HEK293 (cell line): ENCODE results near the gene COL4A3.

ENCODE experiments used
- CTCF ChIA-PET: fragments of 350-600 bp; formaldehyde crosslinking; extraction: SDS; loops from one replicate; lab custom pipeline; 2021; ENCODE audit warnings: antibody characterized with exemption; lab: Yijun Ruan, JAX
- POLR2A ChIA-PET: fragments of 300-600 bp; formaldehyde crosslinking; extraction: SDS; loops from one replicate; lab custom pipeline; 2020; ENCODE audit warnings: antibody characterized with exemption, inconsistent platforms; lab: Yijun Ruan, JAX
- H3K27ac ChIP-seq: fragments of 200-500 bp; sonication (Bioruptor generic); 2 replicates; pipeline ENCODE4 v1.5.1; 2014; ENCODE audit warnings: low read depth, low read length, control low read depth, inconsistent platforms; ENCODE audit errors: extremely low read depth
- H3K36me3 ChIP-seq, 2 experiments: fragments of 200-500 bp in 1 of 2; sonication (Bioruptor generic) in 1 of 2; 1 replicate in 1 of 2; 2 replicates in 1 of 2; pipeline ENCODE4 v1.5.1; 2014 to 2017; ENCODE audit warnings: inconsistent platforms in 2 of 2, low read length in 2 of 2; ENCODE audit not compliant: control insufficient read depth in 2 of 2, insufficient read depth in 1 of 2
- H3K4me1 ChIP-seq: fragments of 200-500 bp; sonication (Bioruptor generic); 2 replicates; pipeline ENCODE4 v1.5.1; 2014; ENCODE audit warnings: mild to moderate bottlenecking, low read length, inconsistent platforms; ENCODE audit not compliant: control insufficient read depth, insufficient read depth
- H3K4me3 ChIP-seq: 2 replicates; pipeline ENCODE4 v1.5.1; 2011; ENCODE audit warnings: low read depth, mild to moderate bottlenecking, control low read depth, low read length, moderate library complexity
- H3K9me3 ChIP-seq: fragments of 200-500 bp; sonication (Bioruptor generic); 2 replicates; pipeline ENCODE4 v1.5.1; 2014; ENCODE audit warnings: low read depth, low read length, inconsistent platforms; ENCODE audit not compliant: control insufficient read depth, insufficient read depth
- CTCF ChIP-seq: fragments of 450-650 bp; formaldehyde crosslinking; IDR thresholded peaks from 2 replicates; pipeline ENCODE4 v1.5.1; 2016; ENCODE audit warnings: missing biosample characterization, missing genetic modification characterization
- EGR2 ChIP-seq: fragments of 450-650 bp; formaldehyde crosslinking; IDR thresholded peaks from 2 replicates; pipeline ENCODE4 v1.5.1; 2016; ENCODE audit warnings: low read depth, missing biosample characterization, missing genetic modification characterization
- KLF9 ChIP-seq: fragments of 450-650 bp; formaldehyde crosslinking; IDR thresholded peaks from 2 replicates; pipeline ENCODE4 v1.5.1; 2016; ENCODE audit warnings: missing biosample characterization, missing genetic modification characterization, low read depth
- MZF1 ChIP-seq: fragments of 450-650 bp; formaldehyde crosslinking; IDR thresholded peaks from 2 replicates; pipeline ENCODE4 v1.5.1; 2017; ENCODE audit warnings: missing biosample characterization, missing genetic modification characterization, borderline replicate concordance
- PRDM4 ChIP-seq: fragments of 450-650 bp; formaldehyde crosslinking; IDR thresholded peaks from 2 replicates; pipeline ENCODE4 v1.5.1; 2017; ENCODE audit warnings: missing biosample characterization, missing genetic modification characterization
- SP2 ChIP-seq: fragments of 450-650 bp; formaldehyde crosslinking; IDR thresholded peaks from 2 replicates; pipeline ENCODE4 v1.5.1; 2016; ENCODE audit warnings: missing biosample characterization, missing genetic modification characterization
- YY1 ChIP-seq: fragments of 450-650 bp; formaldehyde crosslinking; IDR thresholded peaks from 2 replicates; pipeline ENCODE4 v1.5.1; 2018; ENCODE audit warnings: missing biosample characterization, missing genetic modification characterization
- ZBTB7A ChIP-seq: fragments of 450-650 bp; formaldehyde crosslinking; IDR thresholded peaks from 2 replicates; pipeline ENCODE4 v1.5.1; 2016; ENCODE audit warnings: low read depth, missing biosample characterization, missing genetic modification characterization
- ZFP3 ChIP-seq: fragments of 450-650 bp; formaldehyde crosslinking; IDR thresholded peaks from 2 replicates; pipeline ENCODE4 v1.5.1; 2016; ENCODE audit warnings: low read depth, missing biosample characterization, missing genetic modification characterization
- ZNF155 ChIP-seq: fragments of 450-650 bp; formaldehyde crosslinking; IDR thresholded peaks from 2 replicates; pipeline ENCODE4 v1.5.1; 2016; ENCODE audit warnings: missing biosample characterization, missing genetic modification characterization
- ZNF169 ChIP-seq: fragments of 450-650 bp; formaldehyde crosslinking; IDR thresholded peaks from 2 replicates; pipeline ENCODE4 v1.5.1; 2016; ENCODE audit warnings: missing biosample characterization, missing genetic modification characterization
- ZNF239 ChIP-seq: fragments of 450-650 bp; formaldehyde crosslinking; IDR thresholded peaks from 2 replicates; pipeline ENCODE4 v1.5.1; 2016; ENCODE audit warnings: missing biosample characterization, missing genetic modification characterization
- ZNF324 ChIP-seq: fragments of 450-650 bp; formaldehyde crosslinking; IDR thresholded peaks from 2 replicates; pipeline ENCODE4 v1.5.1; 2016; ENCODE audit warnings: missing biosample characterization, missing genetic modification characterization
- ZNF362 ChIP-seq: fragments of 450-650 bp; formaldehyde crosslinking; IDR thresholded peaks from 2 replicates; pipeline ENCODE4 v1.5.1; 2016; ENCODE audit warnings: missing biosample characterization, missing genetic modification characterization
- ZNF416 ChIP-seq: fragments of 450-650 bp; formaldehyde crosslinking; IDR thresholded peaks from 2 replicates; pipeline ENCODE4 v1.5.1; 2016; ENCODE audit warnings: missing biosample characterization, missing genetic modification characterization
- ZNF423 ChIP-seq: fragments of 450-650 bp; formaldehyde crosslinking; IDR thresholded peaks from 2 replicates; pipeline ENCODE4 v1.5.1; 2016; ENCODE audit warnings: missing biosample characterization, missing genetic modification characterization
- ZNF510 ChIP-seq: fragments of 450-650 bp; formaldehyde crosslinking; IDR thresholded peaks from 2 replicates; pipeline ENCODE4 v1.5.1; 2018; ENCODE audit warnings: mild to moderate bottlenecking, missing genetic modification characterization, missing biosample characterization; ENCODE audit not compliant: insufficient replicate concordance
- ZNF529 ChIP-seq: fragments of 450-650 bp; formaldehyde crosslinking; IDR thresholded peaks from 2 replicates; pipeline ENCODE4 v1.5.1; 2017; ENCODE audit warnings: missing genetic modification characterization, missing biosample characterization; ENCODE audit not compliant: insufficient replicate concordance
- ZNF629 ChIP-seq: fragments of 450-650 bp; formaldehyde crosslinking; IDR thresholded peaks from 2 replicates; pipeline ENCODE4 v1.5.1; 2017; ENCODE audit warnings: missing biosample characterization, missing genetic modification characterization
- ZNF768 ChIP-seq: fragments of 450-650 bp; formaldehyde crosslinking; IDR thresholded peaks from 2 replicates; pipeline ENCODE4 v1.5.1; 2018; ENCODE audit warnings: missing biosample characterization, mild to moderate bottlenecking, missing genetic modification characterization
- ZSCAN18 ChIP-seq: fragments of 450-650 bp; formaldehyde crosslinking; IDR thresholded peaks from 2 replicates; pipeline ENCODE4 v1.5.1; 2016; ENCODE audit warnings: missing biosample characterization, missing genetic modification characterization
- TF ChIP-seq, protein P1 (sequence below): fragments of 450-650 bp; formaldehyde crosslinking; IDR thresholded peaks from 2 replicates; pipeline ENCODE4; 2016; ENCODE audit warnings: missing biosample characterization, missing genetic modification characterization

The COL4A3 gene

DNA sequence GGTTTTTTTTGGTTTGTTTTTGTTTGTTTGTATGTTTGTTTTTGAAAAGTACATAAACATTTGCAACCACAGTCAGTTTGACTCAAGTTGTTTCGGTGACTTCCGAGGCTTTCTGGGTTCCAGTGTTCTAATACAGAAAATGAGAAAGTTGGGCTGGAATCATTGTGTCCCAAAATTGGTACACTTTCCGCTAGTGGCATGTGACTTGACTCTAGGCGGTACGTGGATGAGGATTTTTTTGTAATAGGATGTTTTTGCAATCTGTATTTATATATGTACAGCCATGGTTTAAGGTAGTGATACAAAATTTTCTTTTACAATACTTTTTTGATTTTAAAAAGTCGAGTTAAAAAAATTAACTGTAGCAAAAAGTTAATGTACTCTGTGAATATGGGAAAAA is 162.4 kb downstream of the COL4A3 start (continued):
- TF ChIP-seq PRDM4, result no peak
- TF ChIP-seq ZNF423 (tag by site-specific recombination), result no peak
- TF ChIP-seq ZNF529, result no peak
- no peak for TF ChIP-seq ZNF324 (tag by site-specific recombination)
- TF ChIP-seq ZNF239 (tag by site-specific recombination), result no peak

DNA sequence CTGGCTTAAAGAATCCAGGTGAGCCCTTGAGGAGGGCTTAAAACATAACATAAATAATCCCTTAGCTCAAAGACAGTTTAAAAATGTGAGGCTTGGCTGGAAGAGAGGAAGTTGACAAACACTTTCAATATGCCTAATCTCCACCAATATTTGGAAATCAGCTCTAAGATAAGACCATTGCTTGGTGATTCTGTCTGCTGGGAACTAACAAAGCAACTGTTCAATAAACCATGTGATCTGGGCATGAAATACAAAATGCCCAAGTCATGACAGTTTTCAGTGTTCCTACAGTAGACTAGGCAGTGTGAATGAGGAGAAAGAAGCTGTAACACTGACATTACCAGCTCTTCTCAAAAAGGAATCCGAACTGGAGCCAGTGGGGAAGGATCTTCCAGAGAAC is 171.3 kb downstream of the COL4A3 start:
- TF ChIP-seq ZNF362 (no peak), KLF9 (no peak)
- no peaks in the 10 kb centered on the region for H3K4me1 ChIP-seq
- CTCF ChIA-PET, result interaction anchor here (0.5 to 1.4 kb wide), 4 partner anchors 8 to 527 kb away, joined by 3 to 5 read pairs (median 4); no protein-coding TSS in a partner anchor
- no peaks in the 10 kb centered on the region for H3K9me3 ChIP-seq
- H3K27ac ChIP-seq, result no peak overlapping the region
- no peak overlapping the region for H3K4me3 ChIP-seq
- POLR2A ChIA-PET, result interaction anchor here (1.2 kb wide), 1 partner anchor 8 kb away, joined by 4 read pairs; no protein-coding TSS in a partner anchor
- H3K36me3 ChIP-seq, result peaks cover 27 to 62% of the 10 kb centered on the region in 2 experiments

GRCh38 chr2:227337442-227337841 is 173.0 kb downstream of the COL4A3 start:
- peaks cover 27 to 51% of the 10 kb centered on the region in 2 experiments for H3K36me3 ChIP-seq
- TF ChIP-seq MZF1 (tag by site-specific recombination), result no peak
- no peak for TF ChIP-seq SP2 (tag by site-specific recombination)
- TF ChIP-seq ZFP3, result no peak
- TF ChIP-seq, protein P1, sequence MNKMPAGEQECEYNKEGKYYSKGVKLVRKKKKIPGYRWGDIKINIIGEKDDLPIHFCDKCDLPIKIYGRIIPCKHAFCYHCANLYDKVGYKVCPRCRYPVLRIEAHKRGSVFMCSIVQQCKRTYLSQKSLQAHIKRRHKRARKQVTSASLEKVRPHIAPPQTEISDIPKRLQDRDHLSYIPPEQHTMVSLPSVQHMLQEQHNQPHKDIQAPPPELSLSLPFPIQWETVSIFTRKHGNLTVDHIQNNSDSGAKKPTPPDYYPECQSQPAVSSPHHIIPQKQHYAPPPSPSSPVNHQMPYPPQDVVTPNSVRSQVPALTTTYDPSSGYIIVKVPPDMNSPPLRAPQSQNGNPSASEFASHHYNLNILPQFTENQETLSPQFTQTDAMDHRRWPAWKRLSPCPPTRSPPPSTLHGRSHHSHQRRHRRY (tag by site-specific recombination), result no peak
- TF ChIP-seq ZNF629 (tag by site-specific recombination), result no peak
- TF ChIP-seq ZSCAN18 (tag by site-specific recombination), result no peak
- TF ChIP-seq ZBTB7A (tag by site-specific recombination), result no peak
- TF ChIP-seq ZNF416 (tag by site-specific recombination), result no peak
- TF ChIP-seq CTCF (tag by site-specific recombination), result no peak
- no peak for TF ChIP-seq YY1 (tag by site-specific recombination)
- no peak for TF ChIP-seq ZNF169 (tag by site-specific recombination)
- no peak for TF ChIP-seq EGR2
- no peak for TF ChIP-seq ZNF155 (tag by site-specific recombination)
- TF ChIP-seq ZNF362, result no peak
- no peak for TF ChIP-seq ZNF510 (tag by site-specific recombination)
- TF ChIP-seq ZNF768, result no peak
- TF ChIP-seq ZNF423 (tag by site-specific recombination), result no peak
- no peaks in the 10 kb centered on the region for H3K9me3 ChIP-seq
- H3K4me1 ChIP-seq, result 0 out of 2 replicates have a peak, but pooled peaks cover 3% of the 10 kb centered on the region
- H3K4me3 ChIP-seq, result no peak overlapping the region
- POLR2A ChIA-PET, result no interaction called here
- no peak overlapping the region for H3K27ac ChIP-seq
- CTCF ChIA-PET, result no interaction called here
